K562 (cell line): ENCODE measurements around the gene EFHC2. TPM values are rescaled to one million over a fixed set of nuclear protein-coding genes. Genes with fewer than 3 reads are reported as not detected.

Experiments
- C11orf30 ChIP-seq: fragments of 450-650 bp; IDR thresholded peaks from 2 replicates; pipeline ENCODE4 v1.6.1; 2016; ENCODE audit warnings: low read depth, mild to moderate bottlenecking
- HEY1 ChIP-seq: fragments of 250-450 bp; sonication (Bioruptor Pico); IDR thresholded peaks from 2 replicates; pipeline ENCODE4 v1.5.0; 2020; ENCODE audit warnings: mild to moderate bottlenecking, moderate library complexity, borderline replicate concordance
- HMG20A ChIP-seq: fragments of 450-650 bp; formaldehyde crosslinking; conservative IDR thresholded peaks from 2 replicates; pipeline ENCODE4 v1.4.0; 2020; ENCODE audit warnings: mild to moderate bottlenecking, mixed read lengths
- IRF2 ChIP-seq: sonication (generic); formaldehyde crosslinking; IDR thresholded peaks from 2 replicates; pipeline ENCODE4 v1.8.1; 2022; ENCODE audit warnings: mild to moderate bottlenecking, missing genetic modification reagents
- KLF6 ChIP-seq: fragments of 250-450 bp; sonication (Bioruptor Pico); IDR thresholded peaks from 2 replicates; pipeline ENCODE4 v1.4.0; 2020; ENCODE audit warnings: mild to moderate bottlenecking, moderate library complexity, borderline replicate concordance
- NUFIP1 ChIP-seq: fragments of 450-650 bp; IDR thresholded peaks from 2 replicates; pipeline ENCODE4 v1.6.1; 2018; ENCODE audit not compliant: partially characterized antibody
- POLR2AphosphoS5 ChIP-seq: IDR thresholded peaks from 2 replicates; pipeline ENCODE4 v1.6.1; 2011; ENCODE audit warnings: mild to moderate bottlenecking, low read depth, low read length, moderate library complexity; ENCODE audit not compliant: control insufficient read depth, insufficient read depth
- POLR2B ChIP-seq: fragments of 450-650 bp; IDR thresholded peaks from 2 replicates; pipeline ENCODE4 v1.6.1; 2018; ENCODE audit warnings: low read depth; ENCODE audit not compliant: partially characterized antibody
- REST ChIP-seq, 2 experiments: fragments of 450-650 bp; formaldehyde crosslinking in 1 of 2; IDR thresholded peaks; 2 replicates each; pipeline versions ENCODE4 v1.4.0 to v1.6.1; 2014 to 2020; ENCODE audit warnings: mild to moderate bottlenecking in 2 of 2, borderline replicate concordance in 1 of 2, low read depth in 1 of 2
- RNF219 ChIP-seq: fragments of 250-450 bp; sonication (Bioruptor Pico); IDR thresholded peaks from 2 replicates; pipeline ENCODE4 v1.5.0; 2022; ENCODE audit warnings: mild to moderate bottlenecking
- SIRT6 ChIP-seq: IDR thresholded peaks from one replicate; pipeline ENCODE4 v1.6.1; 2012; ENCODE audit warnings: low read depth, mild to moderate bottlenecking, control low read depth, inconsistent platforms, low read length, moderate library complexity
- SPI1 ChIP-seq: IDR thresholded peaks from 2 replicates; pipeline ENCODE4 v1.6.1; 2011; ENCODE audit warnings: low read depth, low read length, control low read depth, borderline replicate concordance
- TFAM ChIP-seq: fragments of 250-450 bp; sonication (Bioruptor Pico); conservative IDR thresholded peaks from 2 replicates; pipeline ENCODE4 v1.5.0; 2021; ENCODE audit warnings: mild to moderate bottlenecking, moderate library complexity
- ZNF124 ChIP-seq: sonication (generic); formaldehyde crosslinking; IDR thresholded peaks from 2 replicates; pipeline ENCODE4 v1.8.1; 2022; ENCODE audit warnings: missing genetic modification reagents
- ZNF133 ChIP-seq: fragments of 250-450 bp; sonication (Bioruptor Pico); IDR thresholded peaks from 2 replicates; pipeline ENCODE4 v1.4.0; 2020; ENCODE audit warnings: mild to moderate bottlenecking
- ZNF780A ChIP-seq: fragments of 250-450 bp; sonication (Bioruptor Pico); IDR thresholded peaks from 2 replicates; pipeline ENCODE4 v1.5.0; 2021; ENCODE audit warnings: mild to moderate bottlenecking
- polyA plus RNA-seq, 8 experiments: library from polyadenylated mRNA; depleted of rRNA in 4 of 8; stranded (reverse) in 5 of 8; unstranded in 3 of 8; fragments of >200 nt; fragmentation: Nextera tagmentation in 2 of 8; fragmentation: Illumina TruSeq in 1 of 8; extraction: Ambion mirVana in 2 of 8; extraction: Trizol in 1 of 8; gene quantifications; 2 replicates each; pipeline versions ENCODE4 v1.2.1 to v1.2.3, GENCODE V29; 2011 to 2014; ENCODE audit warnings: inconsistent platforms in 1 of 8, missing spikeins in 1 of 8
- total RNA-seq, 7 experiments: library from RNA; depleted of rRNA in 6 of 7; stranded (reverse); fragments of >200 nt in 6 of 7; fragmentation: Illumina TruSeq in 2 of 7; extraction: Trizol in 2 of 7; gene quantifications; 2 replicates each; pipeline versions ENCODE4 v1.2.1 to v1.2.3, GENCODE V29; 2011 to 2021; ENCODE audit warnings: low replicate concordance in 1 of 7
- TF ChIP-seq, protein P1 (sequence below): fragments of 450-650 bp; IDR thresholded peaks from 2 replicates; pipeline ENCODE4 v1.6.1; 2016; ENCODE audit warnings: low read depth, mild to moderate bottlenecking, moderate library complexity
- TF ChIP-seq, protein P2 (sequence below): sonication (generic); formaldehyde crosslinking; IDR thresholded peaks from 2 replicates; pipeline ENCODE4 v1.8.0; 2022; ENCODE audit warnings: missing genetic modification reagents, mild to moderate bottlenecking, borderline replicate concordance

The EFHC2 gene
- total and polyA plus RNA-seq, 9 of the 15 experiments (the other 6 are each of a cell fraction or from before 2014, with no cell fraction given) = 1.3 to 8.1 (median 3.0) TPM

- TF ChIP-seq ZNF133 (CRISPR knock-in tag) = no peak
- TF ChIP-seq, protein P1, sequence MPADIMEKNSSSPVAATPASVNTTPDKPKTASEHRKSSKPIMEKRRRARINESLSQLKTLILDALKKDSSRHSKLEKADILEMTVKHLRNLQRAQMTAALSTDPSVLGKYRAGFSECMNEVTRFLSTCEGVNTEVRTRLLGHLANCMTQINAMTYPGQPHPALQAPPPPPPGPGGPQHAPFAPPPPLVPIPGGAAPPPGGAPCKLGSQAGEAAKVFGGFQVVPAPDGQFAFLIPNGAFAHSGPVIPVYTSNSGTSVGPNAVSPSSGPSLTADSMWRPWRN = no peak
- TF ChIP-seq IRF2 (CRISPR knock-in tag) = no peak
- TF ChIP-seq POLR2B = no peak
- TF ChIP-seq ZNF124 (CRISPR knock-in tag) = no peak
- no peak for TF ChIP-seq HEY1
- TF ChIP-seq, protein P2, sequence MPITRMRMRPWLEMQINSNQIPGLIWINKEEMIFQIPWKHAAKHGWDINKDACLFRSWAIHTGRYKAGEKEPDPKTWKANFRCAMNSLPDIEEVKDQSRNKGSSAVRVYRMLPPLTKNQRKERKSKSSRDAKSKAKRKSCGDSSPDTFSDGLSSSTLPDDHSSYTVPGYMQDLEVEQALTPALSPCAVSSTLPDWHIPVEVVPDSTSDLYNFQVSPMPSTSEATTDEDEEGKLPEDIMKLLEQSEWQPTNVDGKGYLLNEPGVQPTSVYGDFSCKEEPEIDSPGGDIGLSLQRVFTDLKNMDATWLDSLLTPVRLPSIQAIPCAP (CRISPR knock-in tag) = no peak
- TF ChIP-seq KLF6 (CRISPR knock-in tag) = no peak
- no peak for TF ChIP-seq C11orf30
- no peak for TF ChIP-seq SPI1
- no peak for TF ChIP-seq REST (IDR thresholded peaks at IDR 0.05; ENCODE audit: borderline replicate concordance)
- TF ChIP-seq REST (CRISPR knock-in tag; IDR thresholded peaks at IDR 0.05; ENCODE audit: low read depth) = no peak
- no peak for TF ChIP-seq SIRT6
- TF ChIP-seq RNF219 = no peak
- TF ChIP-seq ZNF780A (CRISPR knock-in tag) = no peak
- TF ChIP-seq HMG20A (CRISPR knock-in tag) = no peak
- TF ChIP-seq NUFIP1 = no peak
- peak; percentile 45; the same call in 1 of the 2 replicates for TF ChIP-seq POLR2AphosphoS5
- no peak for TF ChIP-seq TFAM (CRISPR knock-in tag)
Observed at GRCh38 chrX:44344687-44345086, 1.2 kb upstream of the EFHC2 start (continued).
